ENCODE measurements around the gene ELL2. TPM values are rescaled to one million over a fixed set of nuclear protein-coding genes. Genes with fewer than 3 reads are reported as not detected.

Gene ELL2
- total RNA-seq, 2 donors from 2014 or later = 83.9 to 248 TPM

DNA sequence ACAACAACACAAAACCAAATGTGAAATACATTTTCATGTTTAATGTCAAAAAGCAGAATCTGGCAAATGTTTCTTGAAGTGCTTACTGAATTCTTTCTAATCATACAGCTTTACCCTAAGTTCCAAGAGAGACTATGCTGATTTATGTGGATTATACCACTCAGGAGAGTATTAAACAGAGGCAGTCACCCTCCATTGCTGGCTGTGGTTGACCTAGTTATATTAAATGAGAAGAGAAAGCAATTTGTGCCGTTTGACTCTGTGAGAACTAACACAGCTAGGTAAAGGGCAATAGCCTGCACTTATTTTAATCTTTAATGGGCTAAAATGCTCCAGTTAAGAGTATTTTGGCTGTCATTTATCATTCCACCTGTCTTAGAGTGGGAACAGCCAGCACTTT lies 62.6 kb downstream of the ELL2 start:
- Histone ChIP-seq H3K27me3 (replicated peaks; ENCODE audit: insufficient read depth) (no peaks in the 10 kb centered on the region), H3K4me3 (no peak overlapping the region), H3K4me1 (ENCODE audit: control insufficient read depth in 1 of 2, low read depth in 2 of 2) (no peaks in the 10 kb centered on the region), H3K9me3 (no peaks in the 10 kb centered on the region), H3K36me3 (peaks cover 31% of the 10 kb centered on the region), H3K27ac (no peak overlapping the region)
- DNase-seq (ENCODE audit: low spot score) = no peak
- no peak for ATAC-seq (ENCODE audit: insufficient number of reproducible peaks, low FRiP score, low read depth)
- TF ChIP-seq, protein P1, sequence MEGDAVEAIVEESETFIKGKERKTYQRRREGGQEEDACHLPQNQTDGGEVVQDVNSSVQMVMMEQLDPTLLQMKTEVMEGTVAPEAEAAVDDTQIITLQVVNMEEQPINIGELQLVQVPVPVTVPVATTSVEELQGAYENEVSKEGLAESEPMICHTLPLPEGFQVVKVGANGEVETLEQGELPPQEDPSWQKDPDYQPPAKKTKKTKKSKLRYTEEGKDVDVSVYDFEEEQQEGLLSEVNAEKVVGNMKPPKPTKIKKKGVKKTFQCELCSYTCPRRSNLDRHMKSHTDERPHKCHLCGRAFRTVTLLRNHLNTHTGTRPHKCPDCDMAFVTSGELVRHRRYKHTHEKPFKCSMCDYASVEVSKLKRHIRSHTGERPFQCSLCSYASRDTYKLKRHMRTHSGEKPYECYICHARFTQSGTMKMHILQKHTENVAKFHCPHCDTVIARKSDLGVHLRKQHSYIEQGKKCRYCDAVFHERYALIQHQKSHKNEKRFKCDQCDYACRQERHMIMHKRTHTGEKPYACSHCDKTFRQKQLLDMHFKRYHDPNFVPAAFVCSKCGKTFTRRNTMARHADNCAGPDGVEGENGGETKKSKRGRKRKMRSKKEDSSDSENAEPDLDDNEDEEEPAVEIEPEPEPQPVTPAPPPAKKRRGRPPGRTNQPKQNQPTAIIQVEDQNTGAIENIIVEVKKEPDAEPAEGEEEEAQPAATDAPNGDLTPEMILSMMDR (IDR thresholded peaks at IDR 0.05) = no peak

DNA sequence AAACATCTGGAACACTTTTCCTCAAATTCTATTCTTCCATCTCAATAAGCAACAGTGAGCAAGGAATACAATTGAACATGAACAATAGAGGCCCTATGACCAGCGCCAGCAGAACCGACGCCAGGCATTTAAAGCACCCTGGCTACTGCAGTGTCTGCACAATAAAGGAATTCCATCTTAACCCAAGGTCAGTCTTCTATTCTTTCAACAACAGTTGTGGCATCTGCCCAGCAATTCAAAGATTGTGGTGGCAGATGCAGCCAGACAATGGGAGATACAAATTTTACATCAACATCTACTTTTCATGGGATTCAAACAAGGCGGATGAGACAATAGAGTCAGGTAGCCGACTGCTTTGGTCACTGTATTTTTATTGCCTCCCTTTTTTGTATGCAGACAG lies 65.9 kb downstream of the ELL2 start:
- DNase-seq (ENCODE audit: low spot score) (no peak), ATAC-seq (ENCODE audit: insufficient number of reproducible peaks, low FRiP score, low read depth) (no peak)
- Histone ChIP-seq H3K27me3 (replicated peaks; ENCODE audit: insufficient read depth) (no peaks in the 10 kb centered on the region), H3K36me3 (peaks cover 50% of the 10 kb centered on the region), H3K27ac (no peak overlapping the region), H3K4me3 (no peak overlapping the region), H3K4me1 (ENCODE audit: control insufficient read depth in 1 of 2, low read depth in 2 of 2) (no peaks in the 10 kb centered on the region), H3K9me3 (no peaks in the 10 kb centered on the region)
- TF ChIP-seq, protein P1 (IDR thresholded peaks at IDR 0.05) = no peak

DNA sequence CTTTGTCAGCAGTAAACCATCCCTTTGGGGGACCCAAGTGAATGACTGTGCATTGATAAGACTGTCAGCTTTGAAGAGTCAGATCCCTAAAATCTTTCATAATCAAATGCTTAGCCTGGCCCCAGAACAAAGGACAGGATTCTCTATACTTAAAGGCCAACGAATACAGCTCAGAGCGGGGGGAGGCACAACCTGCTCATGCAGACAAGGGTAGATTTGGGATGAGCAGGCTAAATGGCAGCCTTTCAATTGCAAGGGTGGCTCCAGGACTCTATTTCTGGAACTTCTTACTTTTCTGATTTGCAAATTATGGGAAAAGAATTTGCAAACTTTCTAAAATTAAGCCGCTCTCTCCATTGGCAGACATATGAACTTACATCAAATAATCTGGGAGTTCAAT lies 66.4 kb downstream of the ELL2 start:
- Histone ChIP-seq H3K4me3 (no peak overlapping the region), H3K9me3 (no peaks in the 10 kb centered on the region), H3K27me3 (replicated peaks; ENCODE audit: insufficient read depth) (no peaks in the 10 kb centered on the region), H3K27ac (no peak overlapping the region), H3K36me3 (peaks cover 51% of the 10 kb centered on the region), H3K4me1 (ENCODE audit: control insufficient read depth in 1 of 2, low read depth in 2 of 2) (no peaks in the 10 kb centered on the region)
- no peak for ATAC-seq (ENCODE audit: insufficient number of reproducible peaks, low FRiP score, low read depth)
- DNase-seq (ENCODE audit: low spot score) = no peak
- TF ChIP-seq, protein P1 (IDR thresholded peaks at IDR 0.05) = no peak

DNA sequence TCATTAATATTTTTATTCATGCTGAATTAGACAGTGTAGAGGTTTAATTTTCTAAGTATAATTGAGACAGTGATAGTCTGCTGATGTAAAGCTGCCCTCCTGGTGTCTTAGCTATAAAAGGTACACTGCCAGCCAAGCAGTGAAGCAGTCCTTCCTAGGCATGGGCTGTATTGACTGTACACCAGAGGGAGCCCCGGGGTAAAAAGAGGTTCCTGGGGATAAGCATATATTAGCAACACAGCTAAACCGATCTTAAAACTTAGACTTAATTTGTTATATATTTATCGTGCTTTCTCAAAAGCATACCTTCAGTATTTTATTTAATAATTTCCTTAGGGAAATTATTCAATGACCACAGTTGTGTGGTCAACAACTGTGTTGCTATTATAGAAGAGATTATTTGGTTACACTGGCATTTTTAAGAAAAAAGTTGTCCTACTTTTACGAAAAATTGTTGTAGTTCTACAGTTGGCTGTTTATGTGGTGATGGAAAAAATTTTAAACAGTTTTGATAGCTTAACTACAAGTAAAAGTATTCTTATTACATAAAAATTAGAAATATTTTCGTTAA lies 68.8 kb downstream of the ELL2 start:
- ATAC-seq (ENCODE audit: insufficient number of reproducible peaks, low FRiP score, low read depth) (no peak), DNase-seq (ENCODE audit: low spot score) (no peak)
- Histone ChIP-seq H3K27ac (no peak overlapping the region), H3K27me3 (replicated peaks; ENCODE audit: insufficient read depth) (no peaks in the 10 kb centered on the region), H3K9me3 (no peaks in the 10 kb centered on the region), H3K4me1 (ENCODE audit: control insufficient read depth in 1 of 2, low read depth in 2 of 2) (no peaks in the 10 kb centered on the region), H3K36me3 (peaks cover 59% of the 10 kb centered on the region), H3K4me3 (no peak overlapping the region)
- TF ChIP-seq, protein P1 (IDR thresholded peaks at IDR 0.05) = no peak

DNA sequence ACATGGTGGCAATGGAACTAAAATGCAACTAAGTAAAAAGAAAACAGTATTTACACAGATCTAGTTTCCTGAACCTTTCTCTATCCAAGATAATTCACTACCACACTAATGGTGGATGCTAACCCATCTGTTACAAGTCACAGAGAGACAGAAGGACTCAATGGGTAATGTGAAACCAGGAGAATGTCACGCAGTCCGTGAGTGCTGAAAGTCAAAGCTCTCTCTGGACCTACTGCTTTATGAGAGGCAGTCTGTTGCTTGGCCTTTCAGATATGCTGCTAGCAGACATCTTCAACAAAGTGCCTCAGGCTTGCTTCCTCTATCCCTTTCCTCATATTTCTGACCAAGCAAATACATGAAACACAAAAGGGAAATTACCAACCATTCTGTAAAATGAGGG lies 70.2 kb downstream of the ELL2 start:
- no peak overlapping the region for H3K4me3 ChIP-seq
- ATAC-seq (ENCODE audit: insufficient number of reproducible peaks, low FRiP score, low read depth) (no peak), DNase-seq (ENCODE audit: low spot score) (no peak)
- H3K4me1 ChIP-seq (ENCODE audit: control insufficient read depth in 1 of 2, low read depth in 2 of 2) = no peaks in the 10 kb centered on the region
- H3K27me3 ChIP-seq (replicated peaks; ENCODE audit: insufficient read depth) = no peaks in the 10 kb centered on the region
- no peak overlapping the region for H3K27ac ChIP-seq
- TF ChIP-seq, protein P1 (IDR thresholded peaks at IDR 0.05) = no peak
- no peaks in the 10 kb centered on the region for H3K9me3 ChIP-seq
- H3K36me3 ChIP-seq = peaks cover 59% of the 10 kb centered on the region
